Effector memory CD8-positive, alpha-beta T cell (primary cell): Measurements from ENCODE around the gene ZNF195.
"Not testable (repeated sequence)": the region's sequence is repeated elsewhere in the genome, so short reads cannot be mapped to it uniquely, and the experiment has no call there.

ENCODE experiments used
- ATAC-seq: fragments of 150-1000 bp; cut with Tn5 transposase; replicated peaks from 2 replicates; pipeline ENCODE4 v1.10.0; 2021; ENCODE audit warnings: mild to moderate bottlenecking, moderate library complexity
- DNase-seq, 3 experiments: peaks; one replicate each; pipeline ENCODE4 v3.0.0; 2021
- H3K27ac Mint-ChIP-seq, 2 donors: one replicate each; pipeline ENCODE4 v1.8.0; 2022; ENCODE audit warnings: mild to moderate bottlenecking in 2 of 2, mixed read lengths in 2 of 2, moderate library complexity in 2 of 2
- H3K27me3 Mint-ChIP-seq, 2 donors: one replicate each; pipeline ENCODE4 v1.8.0; 2022; ENCODE audit warnings: mixed read lengths in 2 of 2
- H3K36me3 Mint-ChIP-seq: one replicate; pipeline ENCODE4 v1.8.0; 2022; ENCODE audit warnings: mild to moderate bottlenecking, moderate library complexity, mixed read lengths; ENCODE audit not compliant: insufficient read depth
- H3K4me1 Mint-ChIP-seq, 2 donors: one replicate each; pipeline ENCODE4 v1.8.0; 2022; ENCODE audit warnings: low read depth in 2 of 2, mixed read lengths in 2 of 2
- H3K4me3 Mint-ChIP-seq, 2 donors: one replicate each; pipeline ENCODE4 v1.8.0; 2022; ENCODE audit warnings: mild to moderate bottlenecking in 2 of 2, mixed read lengths in 2 of 2, moderate library complexity in 2 of 2
- H3K9me3 Mint-ChIP-seq, 2 donors: one replicate each; pipeline ENCODE4 v1.8.0; 2022; ENCODE audit warnings: mixed read lengths in 2 of 2

The ZNF195 gene

GRCh38 chr11:3356858-3357257, 22.1 kb downstream of the ZNF195 start:
- H3K4me1 Mint-ChIP-seq = no peaks in the 10 kb centered on the region
- DNase-seq (no peak), ATAC-seq (no peak)
- no peaks in the 10 kb centered on the region for H3K27me3 Mint-ChIP-seq
- peaks cover 38% of the 10 kb centered on the region for H3K36me3 Mint-ChIP-seq
- H3K9me3 Mint-ChIP-seq = peaks cover 20% of the 10 kb centered on the region in 2 donors
- no peak overlapping the region for H3K27ac Mint-ChIP-seq
- no peak overlapping the region for H3K4me3 Mint-ChIP-seq

- Mint-ChIP-seq H3K27me3 (no peaks in the 10 kb centered on the region), H3K9me3 (peaks cover 16 to 20% of the 10 kb centered on the region in 2 donors), H3K36me3 (peaks cover 8% of the 10 kb centered on the region), H3K27ac (no peak overlapping the region), H3K4me1 (no peaks in the 10 kb centered on the region), H3K4me3 (no peak overlapping the region)
- DNase-seq = no peak
- ATAC-seq = no peak
Observed at GRCh38 chr11:3353066-3353465, 25.9 kb downstream of the ZNF195 start.

DNA sequence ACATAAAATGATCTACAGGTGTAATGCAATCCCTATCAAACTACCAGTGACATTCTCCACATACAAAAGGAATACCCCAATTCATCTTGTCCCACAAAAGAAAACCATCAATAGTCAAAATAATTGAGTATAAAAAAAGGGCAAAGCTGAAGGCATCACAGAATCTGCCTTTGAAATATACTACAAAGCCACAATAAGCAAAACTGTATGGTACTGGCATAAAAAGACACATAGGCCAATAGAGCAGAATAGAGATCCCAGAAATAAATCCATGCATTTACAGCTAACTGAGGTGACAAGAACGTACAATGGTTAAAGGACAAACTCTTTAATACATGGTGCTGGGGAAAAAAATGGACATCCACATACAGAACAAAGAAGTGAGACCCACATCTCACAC, 31.8 kb downstream of the ZNF195 start:
- Mint-ChIP-seq H3K4me3 (no peak overlapping the region), H3K4me1 (no peaks in the 10 kb centered on the region), H3K36me3 (no peaks in the 10 kb centered on the region), H3K27ac (no peak overlapping the region), H3K27me3 (peaks cover 6 to 17% of the 10 kb centered on the region in 2 donors), H3K9me3 (peaks cover 0 to 6% of the 10 kb centered on the region in 2 donors)
- no peak for ATAC-seq
- DNase-seq = no peak

- H3K27ac Mint-ChIP-seq = no peak overlapping the region
- no peaks in the 10 kb centered on the region for H3K4me1 Mint-ChIP-seq
- peaks cover 0 to 6% of the 10 kb centered on the region in 2 donors for H3K9me3 Mint-ChIP-seq
- no peak overlapping the region for H3K4me3 Mint-ChIP-seq
- ATAC-seq (no peak), DNase-seq (no peak)
- peaks cover 9 to 22% of the 10 kb centered on the region in 2 donors for H3K27me3 Mint-ChIP-seq
- H3K36me3 Mint-ChIP-seq = no peaks in the 10 kb centered on the region
Observed at GRCh38 chr11:3346587-3346986, 32.4 kb downstream of the ZNF195 start.

DNA sequence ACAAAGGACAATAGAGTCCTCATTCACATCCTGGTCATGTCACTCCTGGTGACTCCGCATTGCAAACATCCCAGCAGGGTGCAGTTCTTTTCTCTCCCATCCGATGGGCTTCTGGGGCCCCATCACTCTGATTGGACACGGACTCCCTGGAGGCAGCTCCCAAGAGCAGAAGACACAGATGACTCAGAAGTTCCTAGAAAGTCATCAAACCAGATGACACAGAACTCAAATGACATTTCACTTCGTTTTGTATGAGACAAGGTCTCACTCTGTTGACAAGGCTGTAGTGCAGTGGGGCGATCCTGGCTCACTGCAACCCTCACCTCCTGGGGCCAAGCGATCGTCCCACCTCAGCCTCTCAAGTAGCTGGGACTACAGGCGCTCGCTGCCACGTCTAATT, 33.2 kb downstream of the ZNF195 start:
- ATAC-seq (no peak), DNase-seq (no peak)
- H3K36me3 Mint-ChIP-seq = no peaks in the 10 kb centered on the region
- H3K4me3 Mint-ChIP-seq = no peak overlapping the region
- peaks cover 0 to 6% of the 10 kb centered on the region in 2 donors for H3K9me3 Mint-ChIP-seq
- H3K4me1 Mint-ChIP-seq = peaks cover 0 to 2% of the 10 kb centered on the region in 2 donors
- H3K27me3 Mint-ChIP-seq = peaks cover 17 to 30% of the 10 kb centered on the region in 2 donors
- no peak overlapping the region for H3K27ac Mint-ChIP-seq

- H3K36me3 Mint-ChIP-seq = no peaks in the 10 kb centered on the region
Observed at GRCh38 chr11:3344327-3345174, 34.4 kb downstream of the ZNF195 start.

DNA sequence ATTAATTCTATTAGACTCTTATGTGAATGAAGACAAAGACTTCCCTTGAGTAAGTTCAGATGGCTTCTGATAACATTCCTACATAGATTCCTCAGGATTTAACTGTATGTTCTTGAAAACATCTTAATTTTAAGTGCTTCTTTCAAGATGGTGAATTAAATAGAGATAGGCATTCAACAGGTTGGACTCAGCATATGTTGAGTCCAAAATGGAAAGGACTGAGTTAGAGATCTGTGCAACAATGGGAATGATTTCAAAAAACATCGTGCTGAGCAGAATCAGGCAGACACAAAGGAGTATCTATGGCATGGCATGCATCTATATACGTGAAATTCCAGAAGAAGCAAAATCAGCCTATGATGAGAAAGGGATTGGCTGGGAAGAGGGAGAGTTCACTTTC, 36.2 kb downstream of the ZNF195 start:
- H3K4me3 Mint-ChIP-seq = no peak overlapping the region
- H3K27me3 Mint-ChIP-seq = peaks cover 43 to 57% of the 10 kb centered on the region in 2 donors
- H3K27ac Mint-ChIP-seq = no peak overlapping the region
- ATAC-seq (no peak), DNase-seq (no peak)
- H3K4me1 Mint-ChIP-seq = peaks cover 0 to 2% of the 10 kb centered on the region in 2 donors
- H3K36me3 Mint-ChIP-seq = no peaks in the 10 kb centered on the region
- peaks cover 0 to 6% of the 10 kb centered on the region in 2 donors for H3K9me3 Mint-ChIP-seq

More at GRCh38 chr11:3344327-3345174, 34.4 kb downstream of the ZNF195 start:
- H3K9me3 Mint-ChIP-seq = peaks cover 0 to 6% of the 10 kb centered on the region in 2 donors
- ATAC-seq (no peak), DNase-seq (no peak)
- no peak overlapping the region for H3K4me3 Mint-ChIP-seq
- peaks cover 0 to 2% of the 10 kb centered on the region in 2 donors for H3K4me1 Mint-ChIP-seq
- H3K27ac Mint-ChIP-seq = no peak overlapping the region
- peaks cover 29 to 42% of the 10 kb centered on the region in 2 donors for H3K27me3 Mint-ChIP-seq

DNA sequence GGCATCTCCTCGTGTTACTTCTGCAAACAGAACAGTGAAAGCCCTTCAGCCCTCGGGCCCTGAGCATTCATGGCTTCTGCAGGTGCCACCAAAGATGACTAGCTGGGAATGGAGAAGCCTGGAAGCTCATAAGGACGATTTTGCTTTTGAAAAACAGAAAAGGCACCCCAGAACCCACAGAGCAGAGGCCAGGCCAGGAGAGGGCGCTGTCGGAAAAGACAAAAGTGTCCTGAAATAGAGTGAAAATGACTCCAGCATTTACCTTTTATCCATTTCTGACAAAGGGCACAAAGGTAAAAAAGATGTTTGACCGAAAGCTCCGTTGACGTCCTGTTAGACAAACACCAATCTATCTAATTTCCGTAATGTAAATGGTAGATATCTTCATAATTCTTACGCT, 37.6 kb downstream of the ZNF195 start:
- Mint-ChIP-seq H3K4me1 (peaks cover 0 to 2% of the 10 kb centered on the region in 2 donors), H3K4me3 (no peak overlapping the region), H3K27ac (no peak overlapping the region), H3K36me3 (no peaks in the 10 kb centered on the region), H3K27me3 (peaks cover 43 to 57% of the 10 kb centered on the region in 2 donors), H3K9me3 (no peaks in the 10 kb centered on the region)
- ATAC-seq (no peak), DNase-seq (peak; percentile 59 to 65 (median 61))

- ATAC-seq (no peak), DNase-seq (no peak)
- Mint-ChIP-seq H3K4me3 (no peak overlapping the region), H3K4me1 (peaks cover 0 to 2% of the 10 kb centered on the region in 2 donors), H3K27me3 (peaks cover 43 to 57% of the 10 kb centered on the region in 2 donors), H3K36me3 (no peaks in the 10 kb centered on the region), H3K9me3 (no peaks in the 10 kb centered on the region), H3K27ac (no peak overlapping the region)
Observed at GRCh38 chr11:3340025-3340424, 38.9 kb downstream of the ZNF195 start.

- H3K27me3 Mint-ChIP-seq = peaks cover 43 to 51% of the 10 kb centered on the region in 2 donors
- no peak overlapping the region for H3K4me3 Mint-ChIP-seq
- ATAC-seq (no peak), DNase-seq (no peak)
- H3K36me3 Mint-ChIP-seq = no peaks in the 10 kb centered on the region
- H3K4me1 Mint-ChIP-seq = peaks cover 0 to 2% of the 10 kb centered on the region in 2 donors
- H3K27ac Mint-ChIP-seq = no peak overlapping the region
- H3K9me3 Mint-ChIP-seq = no peaks in the 10 kb centered on the region
Observed at GRCh38 chr11:3339340-3339624, 39.7 kb downstream of the ZNF195 start.

- H3K36me3 Mint-ChIP-seq = no peaks in the 10 kb centered on the region
- DNase-seq (no peak), ATAC-seq (no peak)
- peaks cover 43 to 51% of the 10 kb centered on the region in 2 donors for H3K27me3 Mint-ChIP-seq
- H3K4me3 Mint-ChIP-seq = no peak overlapping the region
- no peaks in the 10 kb centered on the region for H3K9me3 Mint-ChIP-seq
- H3K27ac Mint-ChIP-seq = no peak overlapping the region
- H3K4me1 Mint-ChIP-seq = peaks cover 0 to 2% of the 10 kb centered on the region in 2 donors
Observed at GRCh38 chr11:3338569-3339339, 40.2 kb downstream of the ZNF195 start.

DNA sequence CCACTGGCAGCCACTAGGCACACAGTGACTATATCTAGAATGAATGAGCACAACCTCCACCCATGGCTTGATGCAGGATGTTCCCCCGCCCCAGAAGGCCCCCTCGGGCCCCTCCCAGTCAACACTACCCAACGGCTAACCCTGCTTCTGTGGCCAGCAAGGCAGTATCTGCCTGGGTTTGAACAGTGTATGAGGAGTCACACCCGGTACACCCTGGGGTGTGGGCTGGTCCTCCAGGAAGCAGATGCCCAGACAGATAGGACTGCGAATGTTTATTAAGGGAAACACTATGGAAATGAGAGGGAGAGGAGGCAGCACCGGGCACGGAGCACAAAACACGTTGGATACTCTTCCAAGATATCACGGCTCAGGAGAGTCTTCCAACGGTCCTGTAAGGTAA, 42.5 kb downstream of the ZNF195 start:
- H3K4me1 Mint-ChIP-seq, DNase-seq, H3K4me3 Mint-ChIP-seq, H3K27ac Mint-ChIP-seq, H3K9me3 Mint-ChIP-seq, ATAC-seq, H3K36me3 Mint-ChIP-seq: not testable (repeated sequence)
- peaks cover 32 to 33% of the 10 kb centered on the region in 2 donors for H3K27me3 Mint-ChIP-seq

DNA sequence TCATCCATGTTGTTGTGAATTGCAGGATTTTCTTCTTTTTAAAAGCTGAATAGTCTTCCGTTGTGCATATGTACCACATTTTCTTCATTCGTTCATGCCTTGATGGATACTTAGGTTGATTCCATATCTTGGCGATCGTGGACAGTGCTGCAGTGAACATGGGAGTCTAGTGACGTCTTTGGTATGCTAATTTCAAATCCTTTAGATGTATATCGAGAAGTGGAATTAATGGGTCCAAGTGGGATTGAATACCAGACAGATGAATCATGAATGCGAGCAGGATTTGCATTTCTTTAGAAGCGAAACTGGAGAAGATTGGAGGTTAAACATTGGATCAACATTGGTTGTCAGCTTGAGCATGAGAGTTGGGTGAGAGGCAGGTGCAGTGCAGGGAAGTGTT, 45.8 kb downstream of the ZNF195 start:
- not testable (repeated sequence) for H3K36me3 Mint-ChIP-seq, H3K9me3 Mint-ChIP-seq, H3K4me3 Mint-ChIP-seq, H3K27ac Mint-ChIP-seq, ATAC-seq, H3K4me1 Mint-ChIP-seq, H3K27me3 Mint-ChIP-seq, DNase-seq

- H3K27ac Mint-ChIP-seq, DNase-seq, H3K36me3 Mint-ChIP-seq, H3K4me3 Mint-ChIP-seq, ATAC-seq, H3K9me3 Mint-ChIP-seq, H3K27me3 Mint-ChIP-seq, H3K4me1 Mint-ChIP-seq: not testable (repeated sequence)
Observed at GRCh38 chr11:3331078-3331477, 47.9 kb downstream of the ZNF195 start.
